Hepatocyte (in vitro differentiated cells): ENCODE data around the gene SELENOT.

ENCODE experiments used
- EZH2 ChIP-seq: fragments of 200-600 bp; sonication (generic); IDR thresholded peaks from 2 replicates; pipeline ENCODE4 v1.6.1; 2016; ENCODE audit warnings: antibody characterized with exemption, mild to moderate bottlenecking, borderline replicate concordance
- TF ChIP-seq, protein P1 (sequence below): fragments of 200-600 bp; sonication (generic); IDR thresholded peaks from 2 replicates; pipeline ENCODE4 v1.5.1; 2016; ENCODE audit warnings: antibody characterized with exemption, mild to moderate bottlenecking; ENCODE audit not compliant: poor library complexity

DNA sequence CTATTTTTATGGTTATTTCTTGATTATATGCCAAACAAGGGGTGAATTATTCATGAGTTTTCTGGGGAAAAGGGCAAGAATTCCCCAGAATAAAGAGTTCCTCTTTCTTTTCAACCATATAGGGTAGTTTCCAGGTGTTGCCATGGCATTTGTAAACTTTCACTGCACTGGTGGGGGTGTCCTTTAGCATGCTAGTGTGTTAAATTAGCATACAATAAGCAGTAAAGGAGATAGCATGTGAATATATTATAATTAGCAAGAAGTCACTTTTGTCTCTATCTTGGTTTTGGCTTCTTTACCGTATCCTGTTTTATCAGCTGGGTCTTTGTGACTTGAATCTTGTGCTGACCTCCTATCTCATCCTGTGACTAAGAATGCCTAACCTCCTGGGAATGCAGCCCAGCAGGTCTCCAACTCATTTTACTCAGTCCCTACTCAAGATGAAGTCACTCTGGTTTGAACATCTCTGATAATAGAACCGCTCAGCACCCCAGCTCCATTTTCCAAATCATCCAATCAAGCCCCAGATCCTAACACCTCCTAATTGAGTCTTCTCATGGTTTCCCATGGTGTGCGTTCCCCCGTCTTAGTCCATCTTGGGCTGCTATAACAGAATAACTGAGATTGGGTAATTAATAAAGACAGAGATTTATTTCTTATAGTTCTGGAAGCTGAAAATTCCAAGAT, 3.4 kb upstream of the SELENOT start:
- TF ChIP-seq, protein P1, sequence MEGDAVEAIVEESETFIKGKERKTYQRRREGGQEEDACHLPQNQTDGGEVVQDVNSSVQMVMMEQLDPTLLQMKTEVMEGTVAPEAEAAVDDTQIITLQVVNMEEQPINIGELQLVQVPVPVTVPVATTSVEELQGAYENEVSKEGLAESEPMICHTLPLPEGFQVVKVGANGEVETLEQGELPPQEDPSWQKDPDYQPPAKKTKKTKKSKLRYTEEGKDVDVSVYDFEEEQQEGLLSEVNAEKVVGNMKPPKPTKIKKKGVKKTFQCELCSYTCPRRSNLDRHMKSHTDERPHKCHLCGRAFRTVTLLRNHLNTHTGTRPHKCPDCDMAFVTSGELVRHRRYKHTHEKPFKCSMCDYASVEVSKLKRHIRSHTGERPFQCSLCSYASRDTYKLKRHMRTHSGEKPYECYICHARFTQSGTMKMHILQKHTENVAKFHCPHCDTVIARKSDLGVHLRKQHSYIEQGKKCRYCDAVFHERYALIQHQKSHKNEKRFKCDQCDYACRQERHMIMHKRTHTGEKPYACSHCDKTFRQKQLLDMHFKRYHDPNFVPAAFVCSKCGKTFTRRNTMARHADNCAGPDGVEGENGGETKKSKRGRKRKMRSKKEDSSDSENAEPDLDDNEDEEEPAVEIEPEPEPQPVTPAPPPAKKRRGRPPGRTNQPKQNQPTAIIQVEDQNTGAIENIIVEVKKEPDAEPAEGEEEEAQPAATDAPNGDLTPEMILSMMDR, result no peak
- no peak for TF ChIP-seq EZH2
